Stimulated activated CD8-positive, alpha-beta memory T cell treated with anti-CD3 and anti-CD28 coated beads, Interleukin-4, amount 100 ng/mL, for 4 hours (primary cell): Measurements from ENCODE around the gene ACOT9.
"Not testable (repeated sequence)": the region's sequence is repeated elsewhere in the genome, so short reads cannot be mapped to it uniquely, and the experiment has no call there.

Experiments
- DNase-seq, 2 donors: peaks; one replicate each; pipeline ENCODE4 v3.0.0-alpha.2; 2020; ENCODE audit warnings: low read depth in 2 of 2, low spot score in 1 of 2

Gene ACOT9

GRCh38 chrX:23742697-23743622, at the start of gene ACOT9:
ACOT9 (minus strand) TSS chrX:23743276; CDS start chrX:23743144, 132 bp downstream.
- DNase-seq, result peak in 1 of 2 donors; percentile 47

- no peak for DNase-seq
Observed at GRCh38 chrX:23790155-23790497, 47.0 kb upstream of the ACOT9 start.

DNA sequence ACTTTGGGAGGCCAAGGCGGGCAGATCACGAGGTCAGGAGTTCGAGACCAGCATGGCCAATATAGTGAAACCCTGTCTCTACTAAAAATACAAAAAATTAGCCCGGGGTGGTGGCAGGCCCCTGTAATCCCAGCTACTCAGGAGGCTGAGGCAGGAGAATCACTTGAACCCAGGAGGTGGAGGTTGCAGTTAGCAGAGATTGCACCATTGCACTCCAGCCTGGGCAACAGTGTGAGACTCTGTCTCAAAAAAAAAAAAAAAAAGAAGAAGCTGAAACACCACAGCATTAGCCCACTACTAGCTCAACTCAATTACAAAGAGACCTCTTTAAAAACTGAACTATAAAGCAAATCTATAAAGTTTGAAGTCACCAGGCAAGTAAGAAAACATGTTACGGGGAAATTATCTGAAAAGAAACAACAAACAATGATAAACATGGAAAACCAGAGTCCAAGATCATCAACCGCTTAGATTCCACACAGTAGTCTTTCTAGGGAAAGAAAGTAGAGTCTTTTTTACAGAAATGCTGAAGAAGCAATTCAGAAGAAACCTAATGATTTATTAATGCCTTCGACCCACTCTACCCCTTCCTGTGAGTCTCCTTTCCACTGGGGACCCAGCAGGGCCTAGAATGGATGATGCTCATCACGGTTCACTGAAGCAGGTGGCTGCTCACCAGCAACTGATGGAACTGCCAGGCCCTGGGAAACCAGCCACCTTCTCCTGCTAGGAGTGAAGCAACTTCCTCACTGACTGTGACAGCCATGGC, 46.5 kb upstream of the ACOT9 start:
- DNase-seq, result no peak

DNA sequence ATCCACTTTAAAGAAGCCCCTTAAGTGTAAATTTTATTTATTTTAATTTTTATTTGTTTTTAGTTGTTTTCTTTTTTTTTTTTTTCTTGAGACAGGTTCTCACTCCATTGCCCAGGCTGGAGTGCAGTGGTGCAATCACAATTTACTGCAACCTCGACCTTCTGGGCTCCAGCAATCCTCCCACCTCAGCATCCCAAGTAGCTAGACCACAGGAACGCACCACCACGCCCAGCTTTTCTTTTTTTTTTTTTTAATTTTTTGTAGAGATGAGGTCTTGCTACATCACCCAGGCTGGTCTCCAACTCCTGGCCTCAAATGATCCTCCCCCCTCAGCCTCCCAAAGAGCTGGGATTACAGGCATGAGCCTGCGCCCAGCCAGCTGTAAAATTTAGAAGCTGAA, 45.9 kb upstream of the ACOT9 start:
- no peak for DNase-seq

GRCh38 chrX:23788521-23788920, 45.4 kb upstream of the ACOT9 start:
- no peak for DNase-seq

DNA sequence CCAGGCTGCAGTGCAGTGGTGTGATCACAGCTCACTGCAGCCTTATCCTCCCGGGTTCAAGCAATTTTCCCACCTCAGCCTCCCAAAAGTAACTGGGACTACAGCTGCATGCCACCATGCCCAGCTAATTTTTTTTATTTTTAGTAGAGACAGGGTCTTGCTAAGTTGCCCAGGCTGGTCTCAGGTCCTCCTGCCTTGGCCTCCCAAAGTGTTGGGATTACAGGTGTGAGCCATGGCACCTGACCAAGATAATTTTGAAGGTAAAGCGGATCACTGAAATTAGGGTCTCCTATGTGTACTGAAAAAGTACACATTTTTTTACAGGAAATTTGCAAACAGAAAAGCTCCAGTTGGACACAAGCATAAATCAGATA, 44.7 kb upstream of the ACOT9 start:
- DNase-seq, result no peak

- no peak for DNase-seq
Observed at GRCh38 chrX:23786268-23786815, 43.3 kb upstream of the ACOT9 start.

DNA sequence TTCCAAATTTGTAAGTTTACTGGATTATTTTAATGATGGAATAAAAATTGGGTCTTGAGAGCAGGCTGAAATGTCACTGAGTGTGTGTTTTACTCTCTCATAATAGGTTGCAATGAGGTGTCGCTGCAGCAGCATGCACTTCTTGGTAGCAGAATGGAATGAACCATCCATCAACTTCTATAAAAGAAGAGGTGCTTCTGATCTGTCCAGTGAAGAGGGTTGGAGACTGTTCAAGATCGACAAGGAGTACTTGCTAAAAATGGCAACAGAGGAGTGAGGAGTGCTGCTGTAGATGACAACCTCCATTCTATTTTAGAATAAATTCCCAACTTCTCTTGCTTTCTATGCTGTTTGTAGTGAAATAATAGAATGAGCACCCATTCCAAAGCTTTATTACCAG, 42.5 kb upstream of the ACOT9 start:
- DNase-seq, result no peak

GRCh38 chrX:23784470-23785331, 41.6 kb upstream of the ACOT9 start:
- no peak for DNase-seq

DNA sequence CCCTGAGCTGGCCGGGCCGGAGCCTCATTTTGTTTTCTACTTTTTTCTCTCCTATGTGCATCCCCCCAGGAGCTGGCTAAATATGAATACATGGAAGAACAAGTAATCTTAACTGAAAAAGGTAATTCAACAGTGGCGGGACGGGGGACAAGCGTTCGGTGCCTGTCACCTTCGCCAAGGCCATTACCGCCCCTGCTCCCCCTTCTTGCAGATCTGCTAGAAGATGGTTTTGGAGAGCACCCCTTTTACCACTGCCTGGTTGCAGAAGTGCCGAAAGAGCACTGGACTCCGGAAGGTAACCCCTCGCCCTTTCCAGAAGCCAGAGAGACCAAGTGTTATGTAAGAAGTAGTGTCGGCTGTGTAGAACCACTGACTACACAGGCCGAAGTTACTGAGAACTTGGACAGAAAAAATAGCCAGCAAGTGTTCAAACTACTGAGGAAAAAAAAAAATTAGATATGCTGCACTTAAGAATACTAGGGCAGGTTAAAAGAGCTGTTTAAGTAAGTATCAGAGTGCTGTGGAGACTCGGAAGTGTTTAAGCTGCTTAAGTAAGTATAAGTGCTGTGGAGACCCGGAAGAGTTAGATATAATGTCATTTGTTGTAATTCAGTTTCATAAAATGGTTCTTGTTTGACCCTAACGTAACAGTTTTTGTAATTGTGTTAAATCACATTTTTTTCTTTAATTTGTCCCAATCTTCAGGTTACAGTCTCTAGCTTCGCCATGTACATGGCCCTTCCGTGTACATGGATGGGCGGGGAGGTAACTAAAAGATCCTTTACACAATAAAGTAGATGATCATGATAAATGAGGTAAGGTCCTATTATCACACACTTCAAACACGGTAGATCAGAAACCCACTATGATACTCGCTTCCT, 40.8 kb upstream of the ACOT9 start:
- DNase-seq, result no peak

DNA sequence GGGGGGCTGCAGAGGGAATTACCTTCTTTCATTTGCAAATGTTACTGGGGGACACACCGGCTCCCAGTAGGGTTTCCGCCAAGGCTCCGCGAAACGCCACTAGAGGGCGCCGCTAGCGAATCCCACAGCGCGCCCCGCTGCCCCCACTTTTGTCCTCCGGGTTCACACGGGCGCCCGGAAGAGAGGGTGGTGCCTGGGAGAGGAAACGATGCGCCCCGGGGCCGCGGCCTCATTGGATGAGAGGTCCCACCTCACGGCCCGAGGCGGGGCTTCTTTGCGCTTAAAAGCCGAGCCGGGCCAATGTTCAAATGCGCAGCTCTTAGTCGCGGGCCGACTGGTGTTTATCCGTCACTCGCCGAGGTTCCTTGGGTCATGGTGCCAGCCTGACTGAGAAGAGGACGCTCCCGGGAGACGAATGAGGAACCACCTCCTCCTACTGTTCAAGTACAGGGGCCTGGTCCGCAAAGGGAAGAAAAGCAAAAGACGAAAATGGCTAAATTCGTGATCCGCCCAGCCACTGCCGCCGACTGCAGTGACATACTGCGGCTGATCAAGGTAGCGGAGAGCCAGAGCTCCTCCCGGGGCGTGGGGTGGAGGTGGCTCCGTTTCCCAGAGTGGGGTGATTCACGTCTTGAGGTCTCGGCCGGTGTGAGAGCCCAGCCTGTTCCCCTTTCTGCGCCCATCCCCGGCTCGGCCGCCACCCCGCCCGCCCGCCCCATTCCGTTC, 40.0 kb upstream of the ACOT9 start, which contains the start of gene SAT1:
Gene SAT1 (plus strand): TSS at position 311 of the 726 bp plus-strand sequence. CDS start 179 bp downstream, at position 490.
- peak; percentile 83 to 85 for DNase-seq

DNA sequence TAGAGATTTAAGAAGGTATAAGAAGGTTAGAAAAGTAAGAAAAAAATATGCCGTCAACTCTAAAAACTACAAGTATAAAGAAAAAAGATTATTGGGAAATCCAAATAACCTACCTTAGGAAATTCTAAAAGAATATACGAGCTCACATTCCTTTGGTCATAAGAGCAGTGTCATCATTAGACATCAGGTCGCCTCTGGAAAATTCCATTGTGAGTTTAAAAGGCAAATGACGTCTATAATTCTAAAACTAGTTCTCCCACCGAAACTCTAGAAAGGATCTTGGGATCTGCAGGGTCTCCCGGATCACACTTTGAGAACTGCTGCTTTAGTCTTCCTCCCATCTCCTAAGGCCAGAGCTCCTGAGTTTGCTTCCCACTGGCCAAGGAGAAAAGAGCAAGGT, 39.4 kb upstream of the ACOT9 start:
- no peak for DNase-seq

- no peak for DNase-seq
Observed at GRCh38 chrX:23779025-23779424, 35.9 kb upstream of the ACOT9 start.

DNA sequence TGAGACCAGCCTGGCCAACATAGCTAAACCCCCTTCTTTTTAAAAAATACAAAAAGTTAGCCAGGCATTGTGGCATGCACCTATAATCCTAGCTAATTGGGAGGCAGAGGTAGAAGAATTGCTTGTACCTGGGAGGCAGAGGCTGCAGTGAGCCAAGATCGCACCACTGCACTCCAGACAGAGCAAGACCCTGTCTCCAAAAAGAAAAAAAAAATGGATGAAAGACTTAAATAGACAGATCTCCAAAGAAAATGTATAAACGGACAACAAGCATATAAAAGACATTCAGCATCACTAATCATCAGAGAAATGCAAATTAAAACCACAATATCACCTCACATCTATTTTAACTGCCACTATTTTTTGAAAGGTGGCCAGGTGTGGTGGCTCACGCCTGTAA, 33.3 kb upstream of the ACOT9 start:
- DNase-seq, result no peak

DNA sequence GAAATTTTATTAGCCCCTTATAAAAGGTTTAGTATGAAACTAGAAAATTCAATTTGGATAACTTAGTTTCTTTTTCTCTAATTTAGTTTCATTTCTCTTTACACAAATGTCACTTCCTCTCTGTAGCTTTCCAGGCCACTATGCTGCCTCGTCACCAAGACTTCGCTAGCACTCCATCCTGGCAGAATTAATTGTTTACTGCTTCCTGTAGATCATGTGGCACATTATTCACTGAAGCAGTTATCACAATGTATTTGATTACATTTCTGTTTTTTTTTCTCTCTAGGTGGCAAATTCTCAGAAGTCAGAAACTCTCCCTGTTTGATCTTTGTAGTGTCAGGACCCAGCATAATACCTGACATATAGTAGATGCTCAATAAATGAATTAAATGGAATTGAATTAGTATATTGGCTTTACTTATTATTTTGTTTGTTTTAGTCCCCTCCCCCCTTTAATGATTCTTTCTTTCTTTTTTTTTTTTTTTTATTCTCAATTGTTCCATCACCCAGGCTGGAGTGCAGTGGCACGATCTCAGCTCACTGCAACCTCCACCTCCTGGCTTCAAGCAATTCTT, 30.6 kb upstream of the ACOT9 start:
- DNase-seq, result peak in 1 of 2 donors; percentile 12

- not testable (repeated sequence) for DNase-seq
Observed at GRCh38 chrX:23771086-23771485, 28.0 kb upstream of the ACOT9 start.

DNA sequence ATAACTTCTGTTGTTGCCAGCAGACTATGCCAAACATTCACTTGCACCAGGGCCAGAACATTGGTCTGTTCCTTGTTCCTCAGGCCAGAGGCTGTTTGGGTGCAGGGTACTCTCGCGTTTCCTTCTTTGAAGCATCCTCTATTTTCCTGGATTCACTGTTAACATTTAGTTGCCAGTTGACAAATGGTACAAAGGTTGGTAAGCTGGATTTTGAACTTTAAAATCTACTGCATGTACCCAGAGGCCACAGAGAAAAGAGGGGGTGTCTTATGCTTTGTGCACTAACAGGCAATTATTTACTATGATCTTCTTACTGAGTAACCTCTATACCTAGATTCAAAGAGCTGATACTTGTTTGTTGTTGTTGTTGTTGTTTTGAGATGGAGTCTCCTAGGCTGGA, 27.1 kb upstream of the ACOT9 start:
- DNase-seq, result no peak

DNA sequence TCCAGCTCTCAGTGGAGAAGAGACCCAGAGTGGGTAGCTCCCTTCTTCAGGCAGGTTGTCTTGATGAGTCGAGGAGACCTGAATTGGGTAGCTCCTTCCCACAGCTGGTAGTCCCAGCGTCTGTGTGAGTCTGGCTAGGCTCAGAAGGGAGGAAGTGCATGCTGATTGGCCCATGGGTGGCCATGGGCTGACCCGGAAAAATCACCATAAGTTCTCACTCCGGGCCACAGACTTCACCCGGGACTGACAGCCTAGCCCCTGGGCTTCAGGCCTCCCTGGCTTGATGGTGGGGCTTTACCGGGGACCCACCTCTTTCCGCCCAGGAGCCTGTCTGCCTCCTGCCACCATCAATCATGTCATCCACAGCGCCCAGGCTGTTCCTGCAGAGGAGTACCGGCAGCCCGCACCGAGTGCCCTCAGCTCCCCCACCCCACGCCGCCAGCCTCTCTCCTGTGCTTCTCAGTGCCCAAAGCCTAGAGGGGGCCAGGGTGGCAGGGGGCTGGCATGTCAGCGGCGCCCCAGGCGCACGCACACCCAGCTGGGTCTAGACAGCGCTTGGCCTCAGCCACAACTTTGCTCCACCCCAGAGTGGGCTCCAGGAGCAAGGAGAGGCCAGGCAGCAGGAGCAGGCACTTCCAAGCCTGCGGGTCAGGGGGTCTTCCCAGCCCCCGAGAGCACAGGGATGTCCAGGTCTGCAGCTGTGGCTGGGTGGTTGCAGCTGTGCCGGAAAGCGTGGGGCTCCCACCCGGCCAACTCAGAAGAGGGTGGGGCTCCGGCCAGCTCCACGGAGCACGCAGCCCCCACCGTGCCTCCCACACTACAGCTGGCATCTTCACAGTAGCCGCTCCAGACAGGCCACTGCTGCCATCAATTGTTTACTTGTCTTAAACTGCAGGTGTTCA, 23.8 kb upstream of the ACOT9 start:
- no peak for DNase-seq
